Natural killer cell (primary cell): ENCODE measurements around the gene ELF5. TPM values are rescaled to one million over a fixed set of nuclear protein-coding genes. Genes with fewer than 3 reads are reported as not detected.

Source experiments
- ATAC-seq, 3 donors: fragments of 150-1000 bp in 2 of 3; fragments of 200-7000 bp in 1 of 3; cut with Tn5 transposase; 1 replicate in 1 of 3; 2 replicates in 2 of 3; pipeline ENCODE4 v1.10.0; 2021; ENCODE audit warnings: mild to moderate bottlenecking in 2 of 3, moderate library complexity in 2 of 3
- DNase-seq, 2 donors: peaks; one replicate each; pipeline versions ENCODE4 v3.0.0 to v3.0.0-alpha.2; 2013 to 2021; ENCODE audit warnings: mixed read lengths in 1 of 2
- H3K27ac ChIP-seq: one replicate; pipeline ENCODE4 v1.5.1; 2013; ENCODE audit warnings: mild to moderate bottlenecking, low read length
- H3K27me3 ChIP-seq: one replicate; pipeline ENCODE4 v1.6.1; 2013; ENCODE audit warnings: low read length; ENCODE audit not compliant: control insufficient read depth, insufficient read depth
- H3K36me3 ChIP-seq: one replicate; pipeline ENCODE4 v1.6.1; 2013; ENCODE audit warnings: low read length; ENCODE audit not compliant: control insufficient read depth, insufficient read depth
- H3K4me1 ChIP-seq: one replicate; pipeline ENCODE4 v1.6.1; 2013; ENCODE audit warnings: low read length; ENCODE audit not compliant: control insufficient read depth, insufficient read depth
- H3K4me3 ChIP-seq: one replicate; pipeline ENCODE4 v1.5.1; 2013; ENCODE audit warnings: low read length
- H3K9me3 ChIP-seq: one replicate; pipeline ENCODE4 v1.6.1; 2013; ENCODE audit warnings: low read length; ENCODE audit not compliant: control insufficient read depth, insufficient read depth
- H3K27ac Mint-ChIP-seq, 2 donors: one replicate each; pipeline ENCODE4 v1.8.0; 2022; ENCODE audit warnings: mild to moderate bottlenecking in 2 of 2, mixed read lengths in 2 of 2, moderate library complexity in 1 of 2
- H3K27me3 Mint-ChIP-seq, 2 donors: one replicate each; pipeline ENCODE4 v1.8.0; 2022; ENCODE audit warnings: low read depth in 2 of 2, mixed read lengths in 2 of 2
- H3K36me3 Mint-ChIP-seq: one replicate; pipeline ENCODE4 v1.8.0; 2022; ENCODE audit warnings: mixed read lengths
- H3K4me1 Mint-ChIP-seq, 2 donors: one replicate each; pipeline ENCODE4 v1.8.0; 2022; ENCODE audit warnings: mixed read lengths in 2 of 2
- H3K4me3 Mint-ChIP-seq: one replicate; pipeline ENCODE4 v1.8.0; 2022; ENCODE audit warnings: mild to moderate bottlenecking, moderate library complexity, mixed read lengths
- H3K9me3 Mint-ChIP-seq, 2 donors: one replicate each; pipeline ENCODE4 v1.8.0; 2022; ENCODE audit warnings: mixed read lengths in 2 of 2
- CTCF ChIP-seq: fragments of 200-600 bp; IDR thresholded peaks from one replicate; pipeline ENCODE4 v1.8.0; 2022; ENCODE audit warnings: antibody characterized with exemption
- WGBS: methylation state at CpG from one replicate; pipeline ENCODE4 v1.1.7; 2013; ENCODE audit warnings: missing lambda C conversion rate; ENCODE audit not compliant: insufficient coverage; 5-methylcytosine and 5-hydroxymethylcytosine counted together
- intact Hi-C: fragments of 100-400 bp; cut with micrococcal nuclease; formaldehyde crosslinking; loops from one replicate; pipeline ENCODE4 v1.14.2; 2022
- total RNA-seq, 4 donors: library from RNA; stranded (reverse); fragments of 120-200 nt in 1 of 4; gene quantifications; one replicate each; pipeline versions ENCODE4 v1.2.3 to v1.2.4, GENCODE V29; 2013 to 2022

Gene ELF5
- total RNA-seq, 3 donors from 2014 or later (not counting 1 experiment from before 2014, with no cell fraction given), result not detected

- H3K27ac Mint-ChIP-seq, result no peak overlapping the region
- no peak overlapping the region for H3K4me3 Mint-ChIP-seq
These were observed 55.1 kb downstream of the ELF5 start for GRCh38 chr11:34458525-34458924.

GRCh38 chr11:34457607-34458006 lies 56.0 kb downstream of the ELF5 start:
- DNase-seq (no peak), ATAC-seq (no peak)
- no peak overlapping the region for H3K27ac ChIP-seq
- H3K36me3 Mint-ChIP-seq, result peaks cover 36% of the 10 kb centered on the region
- 100% methylated on average over 2 of the region's 2 CpGs for WGBS
- no peaks in the 10 kb centered on the region for H3K4me1 ChIP-seq
- peaks cover 86% of the 10 kb centered on the region for H3K36me3 ChIP-seq
- no peak for TF ChIP-seq CTCF
- no peak overlapping the region for H3K4me3 ChIP-seq
- H3K4me3 Mint-ChIP-seq, result no peak overlapping the region
- H3K9me3 Mint-ChIP-seq, result no peaks in the 10 kb centered on the region
- H3K27me3 Mint-ChIP-seq, result no peaks in the 10 kb centered on the region
- H3K9me3 ChIP-seq, result no peaks in the 10 kb centered on the region
- intact Hi-C loops, result no loop called here
- H3K27ac Mint-ChIP-seq, result no peak overlapping the region
- no peaks in the 10 kb centered on the region for H3K27me3 ChIP-seq
- H3K4me1 Mint-ChIP-seq, result no peaks in the 10 kb centered on the region

More at GRCh38 chr11:34458525-34458924, 55.1 kb downstream of the ELF5 start:
- intact Hi-C loops, result no loop called here
- no peak for DNase-seq
- Mint-ChIP-seq H3K36me3 (peaks cover 37% of the 10 kb centered on the region), H3K4me1 (no peaks in the 10 kb centered on the region), H3K9me3 (no peaks in the 10 kb centered on the region), H3K27me3 (no peaks in the 10 kb centered on the region)
- TF ChIP-seq CTCF, result no peak
- WGBS, result 97% methylated on average over 4 of the region's 4 CpGs
- no peak for ATAC-seq
- H3K27me3 ChIP-seq, result no peaks in the 10 kb centered on the region
- no peaks in the 10 kb centered on the region for H3K9me3 ChIP-seq
- peaks cover 84% of the 10 kb centered on the region for H3K36me3 ChIP-seq
- H3K4me3 ChIP-seq, result no peak overlapping the region
- no peak overlapping the region for H3K27ac ChIP-seq
- H3K4me1 ChIP-seq, result no peaks in the 10 kb centered on the region

- H3K4me3 Mint-ChIP-seq, result no peak overlapping the region
- no peak for TF ChIP-seq CTCF
- no CpG with 5 or more reads among the region's 1 CpG for WGBS
- no peaks in the 10 kb centered on the region for H3K27me3 Mint-ChIP-seq
- Histone ChIP-seq H3K9me3 (no peaks in the 10 kb centered on the region), H3K27me3 (no peaks in the 10 kb centered on the region), H3K4me3 (no peak overlapping the region), H3K36me3 (peaks cover 90% of the 10 kb centered on the region), H3K4me1 (no peaks in the 10 kb centered on the region), H3K27ac (no peak overlapping the region)
- H3K36me3 Mint-ChIP-seq, result peaks cover 44% of the 10 kb centered on the region
- ATAC-seq (no peak), DNase-seq (no peak)
- no peak overlapping the region for H3K27ac Mint-ChIP-seq
- peaks cover under 1 to 1% of the 10 kb centered on the region in 2 donors for H3K4me1 Mint-ChIP-seq
- H3K9me3 Mint-ChIP-seq, result no peaks in the 10 kb centered on the region
- intact Hi-C loops, result no loop called here
These were observed 59.1 kb downstream of the ELF5 start for GRCh38 chr11:34454308-34455032.

- 100% methylated on average over 2 of the region's 3 CpGs for WGBS
- H3K27ac Mint-ChIP-seq, result no peak overlapping the region
- no peak overlapping the region for H3K4me3 Mint-ChIP-seq
- no peaks in the 10 kb centered on the region for H3K9me3 ChIP-seq
- H3K4me1 ChIP-seq, result peaks cover 11% of the 10 kb centered on the region
- no peaks in the 10 kb centered on the region for H3K9me3 Mint-ChIP-seq
- no peak overlapping the region for H3K4me3 ChIP-seq
- DNase-seq (no peak), ATAC-seq (peak in 1 of 3 donors; percentile 37)
- no peak for TF ChIP-seq CTCF
- intact Hi-C loops, result no loop called here
- H3K27me3 Mint-ChIP-seq, result no peaks in the 10 kb centered on the region
- no peaks in the 10 kb centered on the region for H3K27me3 ChIP-seq
- peaks cover 27 to 30% of the 10 kb centered on the region in 2 donors for H3K4me1 Mint-ChIP-seq
- H3K36me3 Mint-ChIP-seq, result peaks cover 32% of the 10 kb centered on the region
- no peak overlapping the region for H3K27ac ChIP-seq
- H3K36me3 ChIP-seq, result peaks cover 59% of the 10 kb centered on the region
These were observed 62.5 kb downstream of the ELF5 start for GRCh38 chr11:34451053-34451452.
